ENCODE measurements around the gene SETD1A.

GRCh38 chr16:30942426-30942806 is 15.1 kb upstream of the SETD1A start:
- no peak for TF ChIP-seq CTCF (IDR thresholded peaks at IDR 0.05)
- no peak for TF ChIP-seq POLR2A (IDR thresholded peaks at IDR 0.05)

All from right lobe of liver (tissue), 4 donors.